HCT116 (cell line): ENCODE data around the gene CHCHD4. TPM values are rescaled to one million over a fixed set of nuclear protein-coding genes. Genes with fewer than 3 reads are reported as not detected.

Experiments used
- ATAC-seq: fragments of 200-7000 bp; cut with Tn5 transposase; 2 replicates; pipeline ENCODE4 v1.9.1; 2020; ENCODE audit warnings: mild to moderate bottlenecking, moderate library complexity
- BruUV-seq: library from RNA; stranded (reverse); fragments of 400-500 nt; replicated peaks from 2 replicates; lab custom pipeline; 2021; lab: Mats Ljungman, UMichigan
- CTCF ChIA-PET: fragments of 300-600 bp; sonication (Branson Sonifier 250); formaldehyde crosslinking; loops from one replicate; lab custom pipeline; 2021; ENCODE audit warnings: antibody characterized with exemption; lab: Charles Lee
- POLR2A ChIA-PET: fragments of 300-600, 350-600 bp; sonication (Branson Sonifier 250); formaldehyde crosslinking; loops from one replicate; lab custom pipeline; 2021; ENCODE audit warnings: antibody characterized with exemption; lab: Charles Lee
- RAD21 ChIA-PET, 2 experiments: fragments of 300-600 bp; sonication (Branson Sonifier 250); formaldehyde crosslinking; loops; one replicate each; lab custom pipeline; 2023; ENCODE audit warnings: low total read pairs in 2 of 2; ENCODE audit not compliant: uncharacterized antibody in 2 of 2, unreplicated experiment in 2 of 2, low non-redundant PET in 1 of 2; lab: Charles Lee
- DNase-seq: peaks from one replicate; pipeline ENCODE4 v3.0.0-alpha.2; 2010; ENCODE audit warnings: low read depth, low spot score
- H2AFZ ChIP-seq: fragments of 200-600 bp; shearing (Covaris generic), sonication (generic); 2 replicates; pipeline ENCODE4 v1.6.1; 2017; ENCODE audit warnings: low read depth, mixed run types, mixed read lengths, antibody characterized with exemption, low read length; ENCODE audit not compliant: poor library complexity, severe bottlenecking
- H3K27ac ChIP-seq: 2 replicates; pipeline ENCODE4 v1.5.1; 2012; ENCODE audit warnings: low read depth, low read length
- H3K27me3 ChIP-seq: fragments of 200-600 bp; sonication (generic); 2 replicates; pipeline ENCODE4 v1.6.1; 2016; ENCODE audit warnings: mixed run types, low read length, mixed read lengths; ENCODE audit not compliant: insufficient read depth
- H3K36me3 ChIP-seq, 2 experiments: fragments of 200-500 bp in 1 of 2; fragments of 200-600 bp in 1 of 2; sonication (Bioruptor generic) in 1 of 2; sonication (generic) in 1 of 2; 2 replicates each; pipeline versions ENCODE4 v1.5.1 to v1.6.1; 2014 to 2016; ENCODE audit warnings: low read length in 2 of 2, inconsistent platforms in 1 of 2, mixed read lengths in 1 of 2, mixed run types in 1 of 2; ENCODE audit not compliant: insufficient read depth in 2 of 2, control insufficient read depth in 1 of 2
- H3K4me1 ChIP-seq, 2 experiments: fragments of 200-600 bp in 1 of 2; sonication (generic) in 1 of 2; 2 replicates each; pipeline versions ENCODE4 v1.5.1 to v1.6.1; 2012 to 2017; ENCODE audit warnings: low read length in 2 of 2, inconsistent platforms in 1 of 2, mild to moderate bottlenecking in 1 of 2, mixed read lengths in 1 of 2, mixed run types in 1 of 2, moderate library complexity in 1 of 2; ENCODE audit not compliant: insufficient read depth in 2 of 2, control insufficient read depth in 1 of 2
- H3K4me2 ChIP-seq: fragments of 200-600 bp; sonication (generic); 2 replicates; pipeline ENCODE4 v1.6.1; 2017; ENCODE audit warnings: mixed run types, low read length, mixed read lengths
- H3K4me3 ChIP-seq, 2 experiments: fragments of 200-600 bp in 1 of 2; sonication (generic) in 1 of 2; replicated peaks in 1 of 2; 2 replicates each; pipeline ENCODE4 v1.5.1; 2011 to 2016; ENCODE audit warnings: low read length in 2 of 2, control low read depth in 1 of 2, low read depth in 1 of 2, mild to moderate bottlenecking in 1 of 2, mixed read lengths in 1 of 2, mixed run types in 1 of 2
- H3K79me2 ChIP-seq: fragments of 200-600 bp; sonication (generic); 2 replicates; pipeline ENCODE4 v1.6.1; 2017; ENCODE audit warnings: mild to moderate bottlenecking, mixed run types, low read length, moderate library complexity, mixed read lengths; ENCODE audit not compliant: insufficient read depth
- H3K9ac ChIP-seq: fragments of 200-600 bp; sonication (generic); 2 replicates; pipeline ENCODE4 v1.6.1; 2016; ENCODE audit warnings: low read length, mixed read lengths
- H3K9me2 ChIP-seq: fragments of 200-600 bp; sonication (generic), shearing (Covaris generic); 2 replicates; pipeline ENCODE4 v1.6.1; 2017; ENCODE audit warnings: mixed run types, mild to moderate bottlenecking, moderate library complexity; ENCODE audit not compliant: insufficient read depth
- H3K9me3 ChIP-seq, 2 experiments: fragments of 200-500 bp in 1 of 2; fragments of 200-600 bp in 1 of 2; sonication (Bioruptor generic) in 1 of 2; sonication (generic) in 1 of 2; 2 replicates each; pipeline ENCODE4 v1.6.1; 2014 to 2017; ENCODE audit warnings: low read length in 2 of 2, mixed read lengths in 2 of 2, inconsistent platforms in 1 of 2, low read depth in 1 of 2, mild to moderate bottlenecking in 1 of 2, mixed run types in 1 of 2, moderate library complexity in 1 of 2; ENCODE audit not compliant: control insufficient read depth in 1 of 2, insufficient read depth in 1 of 2
- H4K20me1 ChIP-seq: fragments of 200-600 bp; sonication (generic), shearing (Covaris generic); 2 replicates; pipeline ENCODE4 v1.6.1; 2017; ENCODE audit warnings: mixed run types, mild to moderate bottlenecking, moderate library complexity; ENCODE audit not compliant: insufficient read depth
- CBX3 ChIP-seq: IDR thresholded peaks from 2 replicates; pipeline ENCODE4 v1.6.1; 2012; ENCODE audit warnings: low read depth
- CEBPB ChIP-seq: IDR thresholded peaks from 2 replicates; pipeline ENCODE4 v1.6.1; 2012; ENCODE audit warnings: low read depth
- EZH2phosphoT487 ChIP-seq: fragments of 200-600 bp; IDR thresholded peaks from 2 replicates; pipeline ENCODE4 v1.6.1; 2018; ENCODE audit warnings: antibody characterized with exemption, borderline replicate concordance
- POLR2A ChIP-seq: IDR thresholded peaks from 2 replicates; pipeline ENCODE4 v1.7.0; 2011; ENCODE audit warnings: borderline replicate concordance; ENCODE audit not compliant: insufficient read depth, insufficient read length; ENCODE audit errors: extremely low read depth
- POLR2AphosphoS5 ChIP-seq: IDR thresholded peaks from 2 replicates; pipeline ENCODE4 v1.6.1; 2011; ENCODE audit warnings: mild to moderate bottlenecking, low read depth, low read length, moderate library complexity
- RAD21 ChIP-seq: IDR thresholded peaks from 2 replicates; pipeline ENCODE4 v1.6.1; 2012; ENCODE audit warnings: low read depth, mild to moderate bottlenecking
- SIN3A ChIP-seq: IDR thresholded peaks from 2 replicates; pipeline ENCODE4 v1.6.1; 2012; ENCODE audit warnings: low read depth
- SP1 ChIP-seq: IDR thresholded peaks from 2 replicates; pipeline ENCODE4 v1.6.1; 2012; ENCODE audit warnings: low read depth
- TCF7L2 ChIP-seq: IDR thresholded peaks from 2 replicates; pipeline ENCODE4 v1.7.0; 2011; ENCODE audit warnings: borderline replicate concordance, inconsistent platforms; ENCODE audit not compliant: insufficient read depth, insufficient read length; ENCODE audit errors: extremely low read depth
- ZFX ChIP-seq: fragments of 450-650 bp; IDR thresholded peaks from 2 replicates; pipeline ENCODE4 v1.6.1; 2017
- intact Hi-C: fragments of 100-400 bp; cut with micrococcal nuclease; formaldehyde crosslinking; loops from 2 replicates; pipeline ENCODE4 v1.10.0; 2022
- total RNA-seq: library from RNA; stranded (reverse); gene quantifications from one replicate; pipeline ENCODE4 v1.2.1, GENCODE V29; 2021; ENCODE audit not compliant: unreplicated experiment
- TF ChIP-seq, protein P1 (sequence below): IDR thresholded peaks from 2 replicates; pipeline ENCODE4 v1.6.1; 2012
- TF ChIP-seq, protein P2 (sequence below): IDR thresholded peaks from 2 replicates; pipeline ENCODE4 v1.6.1; 2012; ENCODE audit warnings: low read depth
- TF ChIP-seq, protein P3 (sequence below), 3 experiments: fragments of 200-600 bp in 1 of 3; sonication (generic) in 1 of 3; IDR thresholded peaks in 2 of 3; conservative IDR thresholded peaks in 1 of 3; 2 replicates each; pipeline ENCODE4 v1.5.1; 2012 to 2017; ENCODE audit warnings: low read depth in 2 of 3, low read length in 2 of 3, antibody characterized with exemption in 1 of 3, borderline replicate concordance in 1 of 3, control low read depth in 1 of 3, mild to moderate bottlenecking in 1 of 3, mixed read lengths in 1 of 3, mixed run types in 1 of 3, moderate library complexity in 1 of 3; ENCODE audit not compliant: insufficient read depth in 1 of 3
- TF ChIP-seq, protein P4 (sequence below): IDR thresholded peaks from 2 replicates; pipeline ENCODE4 v1.6.1; 2011; ENCODE audit warnings: mild to moderate bottlenecking, low read length, moderate library complexity; ENCODE audit not compliant: insufficient replicate concordance; ENCODE audit errors: extremely low read depth
- TF ChIP-seq, protein P5 (sequence below): IDR thresholded peaks from 2 replicates; pipeline ENCODE4 v1.6.1; 2012

CHCHD4 gene
- total RNA-seq, 1 experiment from 2014 or later: 24.6 TPM

DNA sequence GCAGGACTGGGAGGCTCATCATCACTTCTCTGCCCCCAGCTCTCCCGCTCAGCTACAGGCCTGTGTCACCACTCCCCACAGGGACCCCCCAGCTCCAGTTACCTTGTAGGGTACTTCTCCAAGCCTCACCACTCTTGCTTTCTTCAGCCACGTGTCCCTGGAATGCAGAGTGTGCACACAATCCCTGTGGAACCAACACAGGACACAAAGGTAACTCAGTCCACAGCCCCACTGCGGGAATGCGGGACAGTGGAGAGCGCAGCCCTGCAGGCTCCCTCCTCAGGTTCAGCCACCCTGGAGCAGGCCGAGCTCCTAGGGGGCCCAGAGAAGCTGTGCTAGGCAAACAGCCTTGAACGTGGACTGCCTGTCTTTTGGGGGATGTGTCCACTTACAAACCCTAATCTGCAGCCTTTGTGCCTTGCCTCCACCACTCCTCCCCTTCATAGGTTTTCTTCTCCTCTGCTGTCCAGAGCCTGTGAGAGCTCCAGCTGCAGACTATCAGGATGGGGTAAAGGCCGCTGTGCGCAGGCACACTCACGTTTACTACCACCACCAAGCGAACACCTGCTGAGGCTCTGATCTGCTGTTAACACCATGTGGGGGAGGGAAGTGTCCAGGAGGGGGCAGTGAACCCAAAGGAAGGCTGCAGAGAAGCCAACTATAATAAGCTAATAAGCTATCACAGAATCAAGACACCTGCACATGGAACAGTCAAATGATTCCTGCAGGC, 27.7 kb upstream of the CHCHD4 start:
- intact Hi-C loops: no loop called here
- Histone ChIP-seq H3K9me2 (no peaks in the 10 kb centered on the region), H2AFZ (no peak overlapping the region), H3K27ac (no peak overlapping the region), H3K9ac (no peak overlapping the region), H3K79me2 (no peaks in the 10 kb centered on the region), H3K9me3 (no peaks in the 10 kb centered on the region), H3K4me1 (no peaks in the 10 kb centered on the region), H3K4me3 (no peak overlapping the region), H3K27me3 (no peaks in the 10 kb centered on the region), H3K36me3 (peaks cover 9 to 18% of the 10 kb centered on the region in 2 experiments; a peak in 2 of 4 replicates), H3K4me2 (no peak overlapping the region), H4K20me1 (no peaks in the 10 kb centered on the region)
- TF ChIP-seq, protein P1, sequence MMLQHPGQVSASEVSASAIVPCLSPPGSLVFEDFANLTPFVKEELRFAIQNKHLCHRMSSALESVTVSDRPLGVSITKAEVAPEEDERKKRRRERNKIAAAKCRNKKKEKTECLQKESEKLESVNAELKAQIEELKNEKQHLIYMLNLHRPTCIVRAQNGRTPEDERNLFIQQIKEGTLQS: no peak
- TF ChIP-seq, protein P2, sequence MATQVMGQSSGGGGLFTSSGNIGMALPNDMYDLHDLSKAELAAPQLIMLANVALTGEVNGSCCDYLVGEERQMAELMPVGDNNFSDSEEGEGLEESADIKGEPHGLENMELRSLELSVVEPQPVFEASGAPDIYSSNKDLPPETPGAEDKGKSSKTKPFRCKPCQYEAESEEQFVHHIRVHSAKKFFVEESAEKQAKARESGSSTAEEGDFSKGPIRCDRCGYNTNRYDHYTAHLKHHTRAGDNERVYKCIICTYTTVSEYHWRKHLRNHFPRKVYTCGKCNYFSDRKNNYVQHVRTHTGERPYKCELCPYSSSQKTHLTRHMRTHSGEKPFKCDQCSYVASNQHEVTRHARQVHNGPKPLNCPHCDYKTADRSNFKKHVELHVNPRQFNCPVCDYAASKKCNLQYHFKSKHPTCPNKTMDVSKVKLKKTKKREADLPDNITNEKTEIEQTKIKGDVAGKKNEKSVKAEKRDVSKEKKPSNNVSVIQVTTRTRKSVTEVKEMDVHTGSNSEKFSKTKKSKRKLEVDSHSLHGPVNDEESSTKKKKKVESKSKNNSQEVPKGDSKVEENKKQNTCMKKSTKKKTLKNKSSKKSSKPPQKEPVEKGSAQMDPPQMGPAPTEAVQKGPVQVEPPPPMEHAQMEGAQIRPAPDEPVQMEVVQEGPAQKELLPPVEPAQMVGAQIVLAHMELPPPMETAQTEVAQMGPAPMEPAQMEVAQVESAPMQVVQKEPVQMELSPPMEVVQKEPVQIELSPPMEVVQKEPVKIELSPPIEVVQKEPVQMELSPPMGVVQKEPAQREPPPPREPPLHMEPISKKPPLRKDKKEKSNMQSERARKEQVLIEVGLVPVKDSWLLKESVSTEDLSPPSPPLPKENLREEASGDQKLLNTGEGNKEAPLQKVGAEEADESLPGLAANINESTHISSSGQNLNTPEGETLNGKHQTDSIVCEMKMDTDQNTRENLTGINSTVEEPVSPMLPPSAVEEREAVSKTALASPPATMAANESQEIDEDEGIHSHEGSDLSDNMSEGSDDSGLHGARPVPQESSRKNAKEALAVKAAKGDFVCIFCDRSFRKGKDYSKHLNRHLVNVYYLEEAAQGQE: no peak
- TF ChIP-seq RAD21 (peak; percentile 40), TCF7L2 (no peak), POLR2AphosphoS5 (no peak), SIN3A (no peak), ZFX (no peak), CEBPB (no peak), EZH2phosphoT487 (no peak), CBX3 (no peak), POLR2A (no peak), SP1 (no peak)
- TF ChIP-seq, protein P3, sequence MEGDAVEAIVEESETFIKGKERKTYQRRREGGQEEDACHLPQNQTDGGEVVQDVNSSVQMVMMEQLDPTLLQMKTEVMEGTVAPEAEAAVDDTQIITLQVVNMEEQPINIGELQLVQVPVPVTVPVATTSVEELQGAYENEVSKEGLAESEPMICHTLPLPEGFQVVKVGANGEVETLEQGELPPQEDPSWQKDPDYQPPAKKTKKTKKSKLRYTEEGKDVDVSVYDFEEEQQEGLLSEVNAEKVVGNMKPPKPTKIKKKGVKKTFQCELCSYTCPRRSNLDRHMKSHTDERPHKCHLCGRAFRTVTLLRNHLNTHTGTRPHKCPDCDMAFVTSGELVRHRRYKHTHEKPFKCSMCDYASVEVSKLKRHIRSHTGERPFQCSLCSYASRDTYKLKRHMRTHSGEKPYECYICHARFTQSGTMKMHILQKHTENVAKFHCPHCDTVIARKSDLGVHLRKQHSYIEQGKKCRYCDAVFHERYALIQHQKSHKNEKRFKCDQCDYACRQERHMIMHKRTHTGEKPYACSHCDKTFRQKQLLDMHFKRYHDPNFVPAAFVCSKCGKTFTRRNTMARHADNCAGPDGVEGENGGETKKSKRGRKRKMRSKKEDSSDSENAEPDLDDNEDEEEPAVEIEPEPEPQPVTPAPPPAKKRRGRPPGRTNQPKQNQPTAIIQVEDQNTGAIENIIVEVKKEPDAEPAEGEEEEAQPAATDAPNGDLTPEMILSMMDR (IDR thresholded peaks at IDR 0.05 in 2 of 3, conservative IDR thresholded peaks at IDR 0.05 in 1 of 3; ENCODE audit: borderline replicate concordance in 1 of 3, insufficient read depth in 1 of 3, low read depth in 2 of 3, low read length in 2 of 3): peak in 2 of 3 experiments; percentile 55 to 62; a peak in 4 of 6 replicates
- TF ChIP-seq, protein P4, sequence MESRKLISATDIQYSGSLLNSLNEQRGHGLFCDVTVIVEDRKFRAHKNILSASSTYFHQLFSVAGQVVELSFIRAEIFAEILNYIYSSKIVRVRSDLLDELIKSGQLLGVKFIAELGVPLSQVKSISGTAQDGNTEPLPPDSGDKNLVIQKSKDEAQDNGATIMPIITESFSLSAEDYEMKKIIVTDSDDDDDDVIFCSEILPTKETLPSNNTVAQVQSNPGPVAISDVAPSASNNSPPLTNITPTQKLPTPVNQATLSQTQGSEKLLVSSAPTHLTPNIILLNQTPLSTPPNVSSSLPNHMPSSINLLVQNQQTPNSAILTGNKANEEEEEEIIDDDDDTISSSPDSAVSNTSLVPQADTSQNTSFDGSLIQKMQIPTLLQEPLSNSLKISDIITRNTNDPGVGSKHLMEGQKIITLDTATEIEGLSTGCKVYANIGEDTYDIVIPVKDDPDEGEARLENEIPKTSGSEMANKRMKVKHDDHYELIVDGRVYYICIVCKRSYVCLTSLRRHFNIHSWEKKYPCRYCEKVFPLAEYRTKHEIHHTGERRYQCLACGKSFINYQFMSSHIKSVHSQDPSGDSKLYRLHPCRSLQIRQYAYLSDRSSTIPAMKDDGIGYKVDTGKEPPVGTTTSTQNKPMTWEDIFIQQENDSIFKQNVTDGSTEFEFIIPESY: no peak
- TF ChIP-seq, protein P5, sequence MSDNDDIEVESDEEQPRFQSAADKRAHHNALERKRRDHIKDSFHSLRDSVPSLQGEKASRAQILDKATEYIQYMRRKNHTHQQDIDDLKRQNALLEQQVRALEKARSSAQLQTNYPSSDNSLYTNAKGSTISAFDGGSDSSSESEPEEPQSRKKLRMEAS: no peak
- ChIA-PET POLR2A (no interaction called here), CTCF (interaction anchor here (0.7 to 1.6 kb wide), 4 partner anchors 13 to 256 kb away, joined by 3 to 4 read pairs (median 3); no protein-coding TSS in a partner anchor), RAD21 (interaction anchor here in 1 of 2 experiments (0.8 kb wide), 1 partner anchor 51 kb away, joined by 3 read pairs; no protein-coding TSS in a partner anchor)
- DNase-seq: no peak
- no TSS peak for BruUV-seq
- ATAC-seq: peak; percentile 61
